Upper lobe of right lung (tissue), 1 donor: Measurements from ENCODE around the gene ADCY10. TPM values are rescaled to one million over a fixed set of nuclear protein-coding genes. Genes with fewer than 3 reads are reported as not detected.

Experiments
- ATAC-seq: fragments of 200-7000 bp; cut with Tn5 transposase; one replicate; pipeline ENCODE4 v1.9.1; 2020; ENCODE audit warnings: mild to moderate bottlenecking, moderate library complexity
- DNase-seq: peaks from one replicate; pipeline ENCODE4 v3.0.0-alpha.2; 2020
- H3K27ac ChIP-seq: fragments of 200-600 bp; one replicate; pipeline ENCODE4 v1.8.0; 2022
- H3K27me3 ChIP-seq: fragments of 200-600 bp; one replicate; pipeline ENCODE4 v1.8.0; 2022; ENCODE audit warnings: mild to moderate bottlenecking
- H3K36me3 ChIP-seq: fragments of 200-600 bp; one replicate; pipeline ENCODE4 v1.8.0; 2022
- H3K4me1 ChIP-seq: fragments of 200-600 bp; one replicate; pipeline ENCODE4 v1.8.0; 2022
- H3K4me3 ChIP-seq: fragments of 200-600 bp; one replicate; pipeline ENCODE4 v1.8.0; 2022; ENCODE audit warnings: mild to moderate bottlenecking
- H3K9me3 ChIP-seq: fragments of 200-600 bp; one replicate; pipeline ENCODE4 v1.8.0; 2022
- intact Hi-C: fragments of 100-400 bp; cut with DNase I; formaldehyde crosslinking; loops from one replicate; pipeline ENCODE4 v1.11.0; 2022
- total RNA-seq: library from RNA; stranded (reverse); fragmentation: NEBNext Ultra II Directional; extraction: Animal tissue kit (Norgen Biotek cat#: 25700); gene quantifications from one replicate; pipeline ENCODE4 v1.2.1, GENCODE V29; 2021
- TF ChIP-seq, protein P1 (sequence below): fragments of 200-600 bp; IDR thresholded peaks from one replicate; pipeline ENCODE4 v1.8.0; 2022; ENCODE audit warnings: antibody characterized with exemption
- donor health status: DM: no; HTN: yes; CAD: no; lungs with severe emphysema.

The ADCY10 gene
- total RNA-seq, 1 donor from 2014 or later: 0.29 TPM

DNA sequence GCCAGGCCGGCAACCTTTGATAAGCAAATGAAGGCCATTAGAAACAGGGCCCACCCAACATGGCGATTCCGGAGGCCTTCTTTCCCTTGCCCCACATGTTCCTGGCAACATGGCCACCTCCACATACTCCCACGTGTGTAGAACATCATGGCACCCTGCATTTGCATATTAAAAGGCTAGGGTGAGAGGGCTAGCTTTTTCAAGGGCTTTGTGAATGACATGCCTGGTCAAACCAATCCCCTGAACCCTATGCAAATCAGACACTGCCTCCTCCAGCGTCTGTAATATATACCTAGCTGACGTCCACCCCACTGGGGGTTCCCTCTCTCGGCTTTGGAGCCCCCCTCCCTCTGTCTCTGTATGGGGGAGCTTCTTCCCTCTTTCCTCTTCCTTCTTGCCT is 1.6 kb downstream of the ADCY10 start:
- no peaks in the 10 kb centered on the region for H3K9me3 ChIP-seq
- no peaks in the 10 kb centered on the region for H3K4me1 ChIP-seq
- intact Hi-C loops: no loop called here
- no peak overlapping the region for H3K27ac ChIP-seq
- peaks cover 14% of the 10 kb centered on the region for H3K36me3 ChIP-seq
- DNase-seq: no peak
- no peak for ATAC-seq
- TF ChIP-seq, protein P1, sequence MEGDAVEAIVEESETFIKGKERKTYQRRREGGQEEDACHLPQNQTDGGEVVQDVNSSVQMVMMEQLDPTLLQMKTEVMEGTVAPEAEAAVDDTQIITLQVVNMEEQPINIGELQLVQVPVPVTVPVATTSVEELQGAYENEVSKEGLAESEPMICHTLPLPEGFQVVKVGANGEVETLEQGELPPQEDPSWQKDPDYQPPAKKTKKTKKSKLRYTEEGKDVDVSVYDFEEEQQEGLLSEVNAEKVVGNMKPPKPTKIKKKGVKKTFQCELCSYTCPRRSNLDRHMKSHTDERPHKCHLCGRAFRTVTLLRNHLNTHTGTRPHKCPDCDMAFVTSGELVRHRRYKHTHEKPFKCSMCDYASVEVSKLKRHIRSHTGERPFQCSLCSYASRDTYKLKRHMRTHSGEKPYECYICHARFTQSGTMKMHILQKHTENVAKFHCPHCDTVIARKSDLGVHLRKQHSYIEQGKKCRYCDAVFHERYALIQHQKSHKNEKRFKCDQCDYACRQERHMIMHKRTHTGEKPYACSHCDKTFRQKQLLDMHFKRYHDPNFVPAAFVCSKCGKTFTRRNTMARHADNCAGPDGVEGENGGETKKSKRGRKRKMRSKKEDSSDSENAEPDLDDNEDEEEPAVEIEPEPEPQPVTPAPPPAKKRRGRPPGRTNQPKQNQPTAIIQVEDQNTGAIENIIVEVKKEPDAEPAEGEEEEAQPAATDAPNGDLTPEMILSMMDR: no peak
- H3K27me3 ChIP-seq: no peaks in the 10 kb centered on the region
- no peak overlapping the region for H3K4me3 ChIP-seq

DNA sequence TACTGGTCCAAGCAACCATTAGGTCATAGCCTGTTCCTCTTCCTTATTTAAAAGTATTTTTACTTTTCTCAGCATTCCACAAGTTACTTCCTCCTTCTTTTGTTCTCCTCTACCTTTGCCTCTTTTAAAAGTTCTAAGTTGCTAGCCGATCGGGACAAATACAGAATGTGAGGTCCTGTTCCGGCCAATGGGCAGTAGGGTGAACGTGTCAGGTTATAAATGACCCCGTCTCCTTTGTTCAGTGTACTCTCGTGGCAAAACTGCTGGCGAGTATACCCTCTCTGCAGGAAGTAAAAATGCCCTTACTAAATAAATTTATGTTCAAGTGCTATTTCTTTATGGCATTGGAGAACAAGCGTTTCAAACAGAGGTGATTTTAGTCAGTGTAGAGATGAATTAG is 2.5 kb downstream of the ADCY10 start:
- H3K4me3 ChIP-seq: no peak overlapping the region
- H3K27ac ChIP-seq: no peak overlapping the region
- H3K9me3 ChIP-seq: no peaks in the 10 kb centered on the region
- intact Hi-C loops: no loop called here
- TF ChIP-seq, protein P1: no peak
- peaks cover 5% of the 10 kb centered on the region for H3K36me3 ChIP-seq
- H3K4me1 ChIP-seq: no peaks in the 10 kb centered on the region
- ATAC-seq (no peak), DNase-seq (no peak)
- H3K27me3 ChIP-seq: no peaks in the 10 kb centered on the region

DNA sequence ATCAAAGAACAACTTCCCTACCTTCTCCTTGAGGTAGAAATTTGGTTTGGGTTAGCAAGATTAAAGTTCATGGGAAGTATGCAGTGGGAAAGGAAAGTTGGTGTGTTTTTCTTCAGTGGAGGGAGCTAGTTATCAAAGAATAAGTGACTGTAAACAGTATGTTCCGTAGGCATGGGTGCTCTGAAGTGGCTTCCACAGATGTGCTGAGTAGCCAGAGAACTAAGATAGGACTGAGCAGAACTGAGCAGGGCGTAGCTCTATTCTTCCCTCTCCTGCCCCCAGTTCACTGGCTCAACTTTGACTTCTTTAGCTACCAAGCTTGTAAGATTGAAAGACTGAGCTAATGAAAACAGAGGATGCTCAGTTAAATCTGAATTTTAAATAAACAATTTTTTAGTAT is 3.4 kb downstream of the ADCY10 start:
- ATAC-seq (peak; percentile 34), DNase-seq (no peak)
- intact Hi-C loops: no loop called here
- TF ChIP-seq, protein P1: no peak
- Histone ChIP-seq H3K36me3 (peaks cover 3% of the 10 kb centered on the region), H3K4me1 (no peaks in the 10 kb centered on the region), H3K27me3 (no peaks in the 10 kb centered on the region), H3K4me3 (no peak overlapping the region), H3K9me3 (no peaks in the 10 kb centered on the region), H3K27ac (no peak overlapping the region)

DNA sequence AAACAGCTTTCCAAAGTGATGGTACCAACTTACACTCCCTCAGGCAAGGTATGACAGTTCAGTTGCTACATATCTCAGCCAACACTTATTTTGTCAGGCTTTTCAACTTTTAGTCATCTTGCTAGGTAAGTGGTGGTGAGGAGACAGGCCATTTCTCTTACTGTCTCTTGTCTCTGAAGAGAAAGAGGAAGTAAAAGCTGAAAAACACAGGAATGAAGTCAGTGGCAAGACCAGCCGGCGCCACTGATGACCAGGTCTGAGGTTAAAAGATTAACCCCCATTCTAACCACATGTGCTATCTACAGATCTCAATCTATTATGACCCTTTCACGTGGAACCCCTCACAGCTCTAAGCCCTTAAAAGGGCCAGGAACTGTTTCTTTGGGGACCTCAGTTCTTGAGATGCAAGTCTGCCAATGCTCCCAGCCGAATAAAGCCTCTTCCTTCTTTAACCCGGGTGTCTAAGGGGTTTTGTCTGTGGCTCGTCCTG is 4.2 kb downstream of the ADCY10 start:
- H3K36me3 ChIP-seq: no peaks in the 10 kb centered on the region
- no peaks in the 10 kb centered on the region for H3K9me3 ChIP-seq
- no peak overlapping the region for H3K27ac ChIP-seq
- intact Hi-C loops: no loop called here
- peaks cover 4% of the 10 kb centered on the region for H3K4me1 ChIP-seq
- H3K27me3 ChIP-seq: no peaks in the 10 kb centered on the region
- DNase-seq (no peak), ATAC-seq (no peak)
- TF ChIP-seq, protein P1: no peak
- no peak overlapping the region for H3K4me3 ChIP-seq

DNA sequence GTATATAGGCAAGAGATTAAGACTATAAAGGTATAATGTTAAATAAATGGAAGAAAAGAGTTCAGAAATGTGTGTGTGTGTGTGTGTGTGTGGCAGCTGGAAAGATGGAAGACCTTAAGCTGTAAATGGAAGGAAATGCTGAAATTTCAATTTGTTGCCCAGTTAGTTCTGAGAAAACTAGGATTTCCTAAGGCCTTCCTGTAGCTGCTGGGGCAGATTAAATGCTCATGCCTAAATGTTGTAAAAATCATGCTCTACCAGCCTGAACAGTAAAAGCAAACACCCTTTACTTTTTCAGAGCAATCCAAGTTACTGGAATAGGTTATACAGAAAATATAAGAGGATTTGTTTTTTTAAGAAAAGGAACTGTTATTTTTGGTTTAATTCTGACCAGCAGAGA is 8.3 kb downstream of the ADCY10 start:
- Histone ChIP-seq H3K4me3 (no peak overlapping the region), H3K4me1 (peaks cover 8% of the 10 kb centered on the region), H3K27ac (peak overlapping the region; percentile 32), H3K9me3 (no peaks in the 10 kb centered on the region), H3K36me3 (no peaks in the 10 kb centered on the region), H3K27me3 (no peaks in the 10 kb centered on the region)
- no peak for DNase-seq
- TF ChIP-seq, protein P1: no peak
- intact Hi-C loops: no loop called here
- peak; percentile 26 for ATAC-seq

DNA sequence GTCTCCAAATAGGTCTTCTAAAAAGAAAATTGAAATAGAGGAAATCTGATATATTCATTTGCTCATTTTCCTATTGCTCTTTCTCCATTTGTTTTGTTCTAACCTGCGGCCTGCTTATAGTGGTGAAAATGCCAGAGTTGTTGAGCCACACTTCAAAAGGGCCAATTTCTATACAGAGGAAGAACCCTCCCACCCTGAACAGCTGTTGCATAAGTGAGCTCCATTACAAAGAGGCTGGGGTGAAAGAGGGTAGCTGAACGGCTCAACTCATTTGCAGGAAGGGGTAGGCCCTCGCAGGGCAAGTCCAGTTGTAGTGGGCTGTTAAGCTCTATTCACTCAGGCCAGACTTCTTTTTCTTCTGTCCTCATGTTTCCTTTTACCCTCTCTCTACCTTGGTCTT is 8.8 kb downstream of the ADCY10 start:
- Histone ChIP-seq H3K4me1 (peaks cover 8% of the 10 kb centered on the region), H3K27me3 (no peaks in the 10 kb centered on the region), H3K36me3 (no peaks in the 10 kb centered on the region), H3K9me3 (no peaks in the 10 kb centered on the region), H3K4me3 (no peak overlapping the region), H3K27ac (peak overlapping the region; percentile 32)
- intact Hi-C loops: no loop called here
- TF ChIP-seq, protein P1: no peak
- DNase-seq: no peak
- ATAC-seq: peak; percentile 81
